ENCODE measurements around the gene PROKR1.
"Not testable (repeated sequence)": the region's sequence is repeated elsewhere in the genome, so short reads cannot be mapped to it uniquely, and the experiment has no call there.

PROKR1 gene

GRCh38 chr2:68659081-68659480 is 15.7 kb downstream of the PROKR1 start:
- DNase-seq = no peak

- DNase-seq = no peak
Observed at GRCh38 chr2:68660658-68661057, 17.3 kb downstream of the PROKR1 start.

GRCh38 chr2:68662466-68662865 is 19.1 kb downstream of the PROKR1 start:
- DNase-seq = no peak

- no peak for DNase-seq
Observed at GRCh38 chr2:68663371-68664156, 20.2 kb downstream of the PROKR1 start.

GRCh38 chr2:68667371-68667770 is 24.0 kb downstream of the PROKR1 start:
- DNase-seq = no peak

- DNase-seq = no peak
Observed at GRCh38 chr2:68669651-68670050, 26.3 kb downstream of the PROKR1 start.

GRCh38 chr2:68671961-68672360 is 28.6 kb downstream of the PROKR1 start:
- no peak for DNase-seq

- no peak for DNase-seq
Observed at GRCh38 chr2:68673631-68674030, 30.3 kb downstream of the PROKR1 start.

GRCh38 chr2:68675470-68675869 is 32.1 kb downstream of the PROKR1 start:
- no peak for DNase-seq

GRCh38 chr2:68677837-68678236 is 34.5 kb downstream of the PROKR1 start:
- not testable (repeated sequence) for DNase-seq

GRCh38 chr2:68679166-68679916 is 36.0 kb downstream of the PROKR1 start:
- DNase-seq = not testable (repeated sequence)

GRCh38 chr2:68679917-68680267 is 36.5 kb downstream of the PROKR1 start:
- DNase-seq = not testable (repeated sequence)

- no peak for DNase-seq
Observed at GRCh38 chr2:68684197-68684596, 40.8 kb downstream of the PROKR1 start.

GRCh38 chr2:68686178-68686577 is 42.8 kb downstream of the PROKR1 start:
- no peak for DNase-seq

GRCh38 chr2:68687018-68687417 is 43.6 kb downstream of the PROKR1 start:
- no peak for DNase-seq

GRCh38 chr2:68689553-68690537 is 46.5 kb downstream of the PROKR1 start:
- DNase-seq = peak; percentile 78

- DNase-seq = no peak
Observed at GRCh38 chr2:68690851-68691250, 47.5 kb downstream of the PROKR1 start.

GRCh38 chr2:68692511-68692910 is 49.1 kb downstream of the PROKR1 start:
- peak; percentile 21 for DNase-seq

GRCh38 chr2:68693951-68694350 is 50.6 kb downstream of the PROKR1 start:
- DNase-seq = no peak

- no peak for DNase-seq
Observed at GRCh38 chr2:68695971-68696370, 52.6 kb downstream of the PROKR1 start.

- no peak for DNase-seq
Observed at GRCh38 chr2:68696554-68696953, 53.2 kb downstream of the PROKR1 start.

- DNase-seq = no peak
Observed at GRCh38 chr2:68698567-68699377, 55.4 kb downstream of the PROKR1 start.

Measured in GF-D8 (cell line).